Measurements from ENCODE around the gene PCDHGA6. TPM values are rescaled to one million over a fixed set of nuclear protein-coding genes. Genes with fewer than 3 reads are reported as not detected.
"Not testable (repeated sequence)": the region's sequence is repeated elsewhere in the genome, so short reads cannot be mapped to it uniquely, and the experiment has no call there.

Gene PCDHGA6
- total RNA-seq, 4 donors from 2014 or later = 2.0 to 11.1 (median 5.7) TPM

DNA sequence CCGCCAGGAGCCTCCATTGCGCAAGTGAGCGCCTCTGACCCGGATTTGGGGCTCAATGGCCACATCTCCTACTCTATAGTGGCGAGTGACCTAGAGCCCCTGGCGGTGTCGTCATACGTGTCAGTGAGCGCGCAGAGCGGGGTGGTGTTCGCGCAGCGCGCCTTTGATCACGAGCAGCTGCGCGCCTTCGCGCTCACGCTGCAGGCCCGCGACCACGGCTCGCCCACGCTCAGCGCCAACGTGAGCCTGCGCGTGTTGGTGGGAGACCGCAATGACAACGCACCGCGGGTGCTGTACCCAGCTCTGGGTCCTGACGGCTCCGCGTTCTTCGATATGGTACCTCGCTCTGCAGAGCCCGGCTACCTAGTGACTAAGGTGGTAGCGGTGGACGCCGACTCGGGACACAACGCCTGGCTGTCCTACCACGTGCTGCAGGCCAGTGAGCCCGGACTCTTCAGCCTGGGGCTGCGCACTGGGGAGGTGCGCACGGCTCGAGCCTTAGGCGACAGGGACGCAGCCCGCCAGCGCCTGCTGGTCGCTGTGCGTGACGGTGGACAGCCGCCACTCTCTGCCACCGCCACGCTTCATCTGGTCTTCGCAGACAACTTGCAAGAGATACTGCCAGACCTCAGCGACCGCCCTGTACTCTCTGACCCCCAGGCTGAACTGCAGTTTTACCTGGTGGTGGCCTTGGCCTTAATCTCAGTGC lies 36.1 kb downstream of the PCDHGA6 start:
- 13 to 37% methylated on average over 2 to 3 of the region's 64 CpGs for whole genome bisulfite sequencing, 2 donors (ENCODE audit: low coverage in 1 of 2)
- no peak overlapping the region for H3K27ac ChIP-seq
- TF ChIP-seq POLR2AphosphoS5 (IDR thresholded peaks at IDR 0.05) = no peak
- peaks cover 8% of the 10 kb centered on the region for H3K27me3 ChIP-seq
- no peak for ATAC-seq
- H3K9me3 ChIP-seq = peaks cover 0 to 99% (median 19%) of the 10 kb centered on the region in 3 donors
- peaks cover 0 to 36% of the 10 kb centered on the region in 2 donors for H3K36me3 ChIP-seq
- H3K4me1 ChIP-seq = no peaks in the 10 kb centered on the region
- H3K4me3 ChIP-seq = peak overlapping the region in 1 of 2 donors; percentile 1

DNA sequence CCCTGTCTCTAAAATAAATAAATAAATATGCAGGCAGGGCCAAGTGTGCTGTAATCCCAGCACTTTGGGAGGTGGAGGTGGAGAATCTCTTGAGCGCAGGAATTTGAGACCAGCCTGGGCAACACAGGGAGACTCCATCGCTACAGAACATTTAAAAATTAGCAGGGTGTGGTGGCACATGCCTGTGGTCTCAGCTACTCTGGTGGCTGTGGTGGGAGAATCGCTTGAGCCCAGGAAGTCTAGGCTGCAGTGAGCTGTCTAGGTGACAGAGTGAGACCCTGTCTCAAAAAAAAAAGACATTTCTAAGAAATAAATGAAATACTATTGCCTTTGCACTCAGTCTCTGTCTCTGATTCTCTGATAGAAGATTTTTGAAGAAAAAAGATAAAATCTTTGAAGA lies 37.9 kb downstream of the PCDHGA6 start:
- Histone ChIP-seq H3K4me3 (no peak overlapping the region), H3K9me3 (peaks cover 0 to 97% (median 13%) of the 10 kb centered on the region in 3 donors), H3K27ac (no peak overlapping the region), H3K36me3 (peaks cover 0 to 31% of the 10 kb centered on the region in 2 donors), H3K4me1 (no peaks in the 10 kb centered on the region), H3K27me3 (peaks cover 8% of the 10 kb centered on the region)
- TF ChIP-seq EP300 (IDR thresholded peaks at IDR 0.05) = no peak
- TF ChIP-seq, protein P1, sequence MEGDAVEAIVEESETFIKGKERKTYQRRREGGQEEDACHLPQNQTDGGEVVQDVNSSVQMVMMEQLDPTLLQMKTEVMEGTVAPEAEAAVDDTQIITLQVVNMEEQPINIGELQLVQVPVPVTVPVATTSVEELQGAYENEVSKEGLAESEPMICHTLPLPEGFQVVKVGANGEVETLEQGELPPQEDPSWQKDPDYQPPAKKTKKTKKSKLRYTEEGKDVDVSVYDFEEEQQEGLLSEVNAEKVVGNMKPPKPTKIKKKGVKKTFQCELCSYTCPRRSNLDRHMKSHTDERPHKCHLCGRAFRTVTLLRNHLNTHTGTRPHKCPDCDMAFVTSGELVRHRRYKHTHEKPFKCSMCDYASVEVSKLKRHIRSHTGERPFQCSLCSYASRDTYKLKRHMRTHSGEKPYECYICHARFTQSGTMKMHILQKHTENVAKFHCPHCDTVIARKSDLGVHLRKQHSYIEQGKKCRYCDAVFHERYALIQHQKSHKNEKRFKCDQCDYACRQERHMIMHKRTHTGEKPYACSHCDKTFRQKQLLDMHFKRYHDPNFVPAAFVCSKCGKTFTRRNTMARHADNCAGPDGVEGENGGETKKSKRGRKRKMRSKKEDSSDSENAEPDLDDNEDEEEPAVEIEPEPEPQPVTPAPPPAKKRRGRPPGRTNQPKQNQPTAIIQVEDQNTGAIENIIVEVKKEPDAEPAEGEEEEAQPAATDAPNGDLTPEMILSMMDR (IDR thresholded peaks at IDR 0.05) = no peak
- ATAC-seq = no peak
- WGBS, 2 donors (ENCODE audit: low coverage in 1 of 2) = 33 to 56% methylated on average over 2 to 3 of the region's 3 CpGs

DNA sequence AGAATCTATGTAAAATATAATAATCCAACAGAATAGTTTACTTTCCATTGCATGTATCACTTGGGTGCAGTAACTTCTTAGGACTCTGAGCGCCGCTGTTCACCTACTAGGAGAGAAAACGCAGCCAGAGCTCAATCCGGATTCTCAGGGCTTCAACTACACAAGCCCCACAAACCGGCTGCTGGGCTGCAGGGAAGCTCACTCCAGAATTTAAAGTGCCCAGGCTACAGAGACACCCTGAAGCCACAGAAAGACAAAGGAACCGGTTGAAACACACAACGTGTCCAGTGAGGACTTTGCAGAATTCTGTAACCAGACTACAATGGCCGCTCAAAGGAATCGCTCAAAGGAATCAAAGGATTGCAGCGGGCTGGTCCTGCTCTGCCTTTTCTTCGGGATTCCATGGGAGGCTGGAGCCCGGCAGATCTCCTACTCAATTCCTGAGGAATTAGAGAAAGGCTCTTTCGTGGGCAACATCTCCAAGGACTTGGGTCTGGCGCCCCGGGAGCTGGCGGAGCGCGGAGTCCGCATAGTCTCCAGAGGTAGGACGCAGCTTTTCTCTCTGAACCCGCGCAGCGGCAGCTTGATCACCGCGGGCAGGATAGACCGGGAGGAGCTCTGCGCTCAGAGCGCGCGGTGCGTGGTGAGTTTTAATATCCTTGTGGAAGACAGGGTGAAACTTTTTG lies 39.3 kb downstream of the PCDHGA6 start, which contains the start of gene PCDHGA10:
Gene PCDHGA10, plus strand, starts transcription at position 134 of the 686 bp plus-strand sequence. Its CDS starts 189 bp downstream, at position 323.
- Histone ChIP-seq H3K27me3 (peaks cover 8% of the 10 kb centered on the region), H3K9me3 (peaks cover 0 to 98% (median 13%) of the 10 kb centered on the region in 3 donors), H3K4me1 (no peaks in the 10 kb centered on the region), H3K4me3 (peak within 1 kb of the TSS in 1 of 2 donors; percentile 38), H3K36me3 (peaks cover 0 to 27% of the 10 kb centered on the region in 2 donors), H3K27ac (no peak within 1 kb of the TSS)
- WGBS, 2 donors (ENCODE audit: low coverage in 1 of 2) = 18 to 23% methylated on average over 4 to 10 of the region's 31 CpGs
- no peak for TF ChIP-seq POLR2A (IDR thresholded peaks at IDR 0.05)
- TF ChIP-seq POLR2AphosphoS5 (IDR thresholded peaks at IDR 0.05) = no peak
- TF ChIP-seq EP300 (IDR thresholded peaks at IDR 0.05) = no peak
- TF ChIP-seq, protein P1 (IDR thresholded peaks at IDR 0.05) = peak in 1 of 4 experiments; percentile 36
- peak; percentile 34 for ATAC-seq

DNA sequence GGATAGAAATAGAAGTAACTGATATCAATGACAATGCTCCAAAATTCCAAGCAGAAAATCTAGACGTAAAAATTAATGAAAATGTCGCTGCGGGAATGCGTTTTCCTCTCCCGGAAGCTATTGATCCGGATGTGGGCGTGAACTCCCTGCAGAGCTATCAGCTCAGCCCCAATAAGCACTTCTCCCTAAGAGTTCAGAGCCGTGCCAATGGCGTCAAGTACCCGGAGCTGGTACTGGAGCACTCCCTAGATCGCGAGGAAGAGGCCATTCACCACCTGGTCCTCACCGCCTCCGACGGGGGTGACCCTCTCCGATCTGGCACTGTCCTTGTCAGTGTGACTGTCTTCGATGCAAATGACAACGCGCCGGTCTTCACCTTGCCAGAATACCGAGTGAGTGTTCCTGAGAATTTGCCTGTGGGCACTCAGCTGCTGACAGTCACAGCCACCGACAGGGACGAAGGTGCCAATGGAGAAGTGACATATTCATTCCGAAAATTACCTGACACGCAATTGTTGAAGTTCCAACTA lies 39.9 kb downstream of the PCDHGA6 start:
- peaks cover 8% of the 10 kb centered on the region for H3K27me3 ChIP-seq
- no peak for TF ChIP-seq POLR2A (IDR thresholded peaks at IDR 0.05)
- TF ChIP-seq, protein P1 (IDR thresholded peaks at IDR 0.05) = no peak
- TF ChIP-seq POLR2AphosphoS5 (IDR thresholded peaks at IDR 0.05) = no peak
- no peak for TF ChIP-seq EP300 (IDR thresholded peaks at IDR 0.05)
- peaks cover 0 to 5% (median 0%) of the 10 kb centered on the region in 3 donors for H3K4me1 ChIP-seq
- 11 to 19% methylated on average over 5 to 23 of the region's 25 CpGs for WGBS, 2 donors (ENCODE audit: low coverage in 1 of 2)
- H3K27ac ChIP-seq = no peak overlapping the region
- H3K4me3 ChIP-seq = peak overlapping the region in 1 of 2 donors; percentile 38
- H3K36me3 ChIP-seq = peaks cover 0 to 25% of the 10 kb centered on the region in 2 donors
- H3K9me3 ChIP-seq = peaks cover 0 to 98% (median 13%) of the 10 kb centered on the region in 3 donors
- no peak for ATAC-seq

DNA sequence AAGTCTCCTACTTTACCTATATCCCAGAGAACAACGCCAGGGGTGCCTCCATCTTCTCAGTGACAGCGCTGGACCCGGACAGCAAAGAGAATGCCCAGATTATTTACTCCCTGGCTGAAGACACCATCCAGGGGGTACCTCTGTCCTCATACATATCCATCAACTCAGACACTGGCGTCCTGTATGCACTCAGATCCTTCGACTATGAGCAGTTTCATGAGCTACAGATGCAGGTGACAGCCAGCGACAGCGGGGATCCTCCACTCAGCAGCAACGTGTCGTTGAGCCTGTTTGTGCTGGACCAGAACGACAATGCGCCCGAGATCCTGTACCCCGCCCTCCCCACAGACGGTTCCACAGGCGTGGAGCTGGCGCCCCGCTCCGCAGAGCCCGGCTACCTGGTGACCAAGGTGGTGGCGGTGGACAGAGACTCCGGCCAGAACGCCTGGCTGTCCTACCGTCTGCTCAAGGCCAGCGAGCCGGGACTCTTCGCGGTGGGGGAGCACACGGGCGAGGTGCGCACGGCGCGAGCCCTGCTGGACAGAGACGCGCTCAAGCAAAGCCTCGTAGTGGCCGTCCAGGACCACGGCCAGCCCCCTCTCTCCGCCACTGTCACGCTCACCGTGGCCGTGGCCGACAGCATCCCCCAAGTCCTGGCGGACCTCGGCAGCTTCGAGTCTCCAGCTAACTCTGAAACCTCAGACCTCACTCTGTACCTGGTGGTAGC lies 41.0 kb downstream of the PCDHGA6 start:
- not testable (repeated sequence) for H3K27ac ChIP-seq, H3K27me3 ChIP-seq, ATAC-seq, H3K4me3 ChIP-seq
- Histone ChIP-seq H3K36me3 (peaks cover 0 to 23% of the 10 kb centered on the region in 2 donors), H3K9me3 (peaks cover 0 to 98% (median 13%) of the 10 kb centered on the region in 3 donors), H3K4me1 (peaks cover 0 to 16% (median 0%) of the 10 kb centered on the region in 3 donors)
- WGBS, 2 donors (ENCODE audit: low coverage in 1 of 2) = 13 to 18% methylated on average over 5 to 9 of the region's 46 CpGs

DNA sequence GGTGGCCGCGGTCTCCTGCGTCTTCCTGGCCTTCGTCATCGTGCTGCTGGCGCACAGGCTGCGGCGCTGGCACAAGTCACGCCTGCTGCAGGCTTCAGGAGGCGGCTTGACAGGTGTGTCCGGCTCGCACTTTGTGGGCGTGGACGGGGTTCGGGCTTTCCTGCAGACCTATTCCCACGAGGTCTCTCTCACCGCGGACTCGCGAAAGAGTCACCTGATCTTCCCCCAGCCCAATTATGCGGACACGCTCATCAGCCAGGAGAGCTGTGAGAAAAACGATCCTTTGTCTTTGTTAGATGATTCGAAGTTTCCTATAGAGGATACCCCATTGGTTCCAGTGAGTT lies 41.6 kb downstream of the PCDHGA6 start:
- WGBS, 2 donors (ENCODE audit: low coverage in 1 of 2) = 35 to 65% methylated on average over 3 to 6 of the region's 24 CpGs
- Histone ChIP-seq H3K36me3 (peaks cover 0 to 19% of the 10 kb centered on the region in 2 donors), H3K4me1 (peaks cover 0 to 19% (median 0%) of the 10 kb centered on the region in 3 donors), H3K9me3 (peaks cover 0 to 98% (median 12%) of the 10 kb centered on the region in 3 donors)
- ATAC-seq, H3K27ac ChIP-seq, H3K27me3 ChIP-seq, H3K4me3 ChIP-seq: not testable (repeated sequence)

Measured in gastroesophageal sphincter (tissue), 4 donors.